Measurements from ENCODE around the gene MYRIP.
"Not testable (repeated sequence)": the region's sequence is repeated elsewhere in the genome, so short reads cannot be mapped to it uniquely, and the experiment has no call there.

MYRIP gene

GRCh38 chr3:39977058-39977794 is 167.8 kb downstream of the MYRIP start:
- DNase-seq, result no peak

GRCh38 chr3:39978308-39978707 is 168.9 kb downstream of the MYRIP start:
- no peak for DNase-seq

- DNase-seq, result no peak
Observed at GRCh38 chr3:39980058-39980457, 170.6 kb downstream of the MYRIP start.

GRCh38 chr3:39980781-39981180 is 171.4 kb downstream of the MYRIP start:
- DNase-seq, result no peak

- no peak for DNase-seq
Observed at GRCh38 chr3:39981547-39982184, 172.3 kb downstream of the MYRIP start.

GRCh38 chr3:39982665-39983357 is 173.4 kb downstream of the MYRIP start:
- no peak for DNase-seq

- DNase-seq, result no peak
Observed at GRCh38 chr3:39989746-39990145, 180.3 kb downstream of the MYRIP start.

GRCh38 chr3:39990532-39990931 is 181.1 kb downstream of the MYRIP start:
- DNase-seq, result no peak

GRCh38 chr3:40008796-40009195 is 199.4 kb downstream of the MYRIP start:
- no peak for DNase-seq

GRCh38 chr3:40009991-40010390 is 200.6 kb downstream of the MYRIP start:
- no peak for DNase-seq

GRCh38 chr3:40012381-40012780 is 203.0 kb downstream of the MYRIP start:
- no peak for DNase-seq

- no peak for DNase-seq
Observed at GRCh38 chr3:40016391-40016790, 207.0 kb downstream of the MYRIP start.

- no peak for DNase-seq
Observed at GRCh38 chr3:40018369-40018768, 209.0 kb downstream of the MYRIP start.

- no peak for DNase-seq
Observed at GRCh38 chr3:40019376-40019775, 210.0 kb downstream of the MYRIP start.

- no peak for DNase-seq
Observed at GRCh38 chr3:40020689-40021088, 211.3 kb downstream of the MYRIP start.

- no peak for DNase-seq
Observed at GRCh38 chr3:40021338-40021737, 211.9 kb downstream of the MYRIP start.

GRCh38 chr3:40022297-40022827 is 213.0 kb downstream of the MYRIP start:
- DNase-seq, result no peak

GRCh38 chr3:40024526-40024925 is 215.1 kb downstream of the MYRIP start:
- DNase-seq, result no peak

GRCh38 chr3:40025892-40026291 is 216.5 kb downstream of the MYRIP start:
- DNase-seq, result not testable (repeated sequence)

GRCh38 chr3:40035177-40035576 is 225.8 kb downstream of the MYRIP start:
- no peak for DNase-seq

GRCh38 chr3:40037582-40037981 is 228.2 kb downstream of the MYRIP start:
- no peak for DNase-seq

GRCh38 chr3:40042752-40043443 is 233.5 kb downstream of the MYRIP start:
- no peak for DNase-seq

- DNase-seq, result no peak
Observed at GRCh38 chr3:40043444-40043755, 234.0 kb downstream of the MYRIP start.
